ENCODE results near the gene PLN. TPM values are rescaled to one million over a fixed set of nuclear protein-coding genes. Genes with fewer than 3 reads are reported as not detected.

Gene PLN
- total RNA-seq, 1 donor from 2014 or later: 33.9 TPM

GRCh38 chr6:118525913-118526780 is 21.9 kb upstream of the PLN start:
- Histone ChIP-seq H3K36me3 (no peaks in the 10 kb centered on the region), H3K4me1 (peaks cover 5% of the 10 kb centered on the region), H3K4me3 (no peak overlapping the region), H3K27me3 (no peaks in the 10 kb centered on the region), H3K9me3 (no peaks in the 10 kb centered on the region), H3K27ac (no peak overlapping the region)
- no peak for DNase-seq (ENCODE audit: extremely low spot score in 2 of 2)
- intact Hi-C loops (cut with DNase I): no loop called here
- TF ChIP-seq POLR2AphosphoS5 (IDR thresholded peaks at IDR 0.05; ENCODE audit: insufficient read depth in 1 of 2, low read depth in 1 of 2): no peak
- no peak for TF ChIP-seq POLR2A (IDR thresholded peaks at IDR 0.05)
- no peak for TF ChIP-seq CTCF (IDR thresholded peaks at IDR 0.05)

- Histone ChIP-seq H3K4me1 (peaks cover 5% of the 10 kb centered on the region), H3K27ac (no peak overlapping the region), H3K36me3 (no peaks in the 10 kb centered on the region), H3K9me3 (no peaks in the 10 kb centered on the region), H3K4me3 (no peak overlapping the region), H3K27me3 (no peaks in the 10 kb centered on the region)
- TF ChIP-seq POLR2A (IDR thresholded peaks at IDR 0.05) (no peak), POLR2AphosphoS5 (IDR thresholded peaks at IDR 0.05; ENCODE audit: insufficient read depth in 1 of 2, low read depth in 1 of 2) (no peak), CTCF (IDR thresholded peaks at IDR 0.05) (no peak)
- DNase-seq (ENCODE audit: extremely low spot score in 2 of 2): no peak
- intact Hi-C loops (cut with DNase I): no loop called here
These were observed 20.0 kb upstream of the PLN start for GRCh38 chr6:118528129-118528528.

GRCh38 chr6:118529756-118530155 is 18.3 kb upstream of the PLN start:
- DNase-seq (ENCODE audit: extremely low spot score in 2 of 2): no peak
- Histone ChIP-seq H3K27me3 (no peaks in the 10 kb centered on the region), H3K4me1 (peaks cover 5% of the 10 kb centered on the region), H3K36me3 (no peaks in the 10 kb centered on the region), H3K4me3 (no peak overlapping the region), H3K9me3 (no peaks in the 10 kb centered on the region), H3K27ac (no peak overlapping the region)
- intact Hi-C loops (cut with DNase I): no loop called here
- no peak for TF ChIP-seq POLR2AphosphoS5 (IDR thresholded peaks at IDR 0.05; ENCODE audit: insufficient read depth in 1 of 2, low read depth in 1 of 2)

GRCh38 chr6:118530942-118531341 is 17.2 kb upstream of the PLN start:
- peaks cover 5% of the 10 kb centered on the region for H3K4me1 ChIP-seq
- no peaks in the 10 kb centered on the region for H3K9me3 ChIP-seq

GRCh38 chr6:118535176-118535844 is 12.8 kb upstream of the PLN start:
- intact Hi-C loops (cut with DNase I): no loop called here
- no peak overlapping the region for H3K4me3 ChIP-seq

More at GRCh38 chr6:118530942-118531341, 17.2 kb upstream of the PLN start:
- TF ChIP-seq CTCF (IDR thresholded peaks at IDR 0.05): no peak
- no peak for TF ChIP-seq POLR2AphosphoS5 (IDR thresholded peaks at IDR 0.05; ENCODE audit: insufficient read depth in 1 of 2, low read depth in 1 of 2)
- TF ChIP-seq POLR2A (IDR thresholded peaks at IDR 0.05): no peak
- intact Hi-C loops (cut with DNase I): no loop called here
- Histone ChIP-seq H3K36me3 (no peaks in the 10 kb centered on the region), H3K27ac (no peak overlapping the region), H3K27me3 (no peaks in the 10 kb centered on the region), H3K4me3 (no peak overlapping the region)
- no peak for DNase-seq (ENCODE audit: extremely low spot score in 2 of 2)

More at GRCh38 chr6:118535176-118535844, 12.8 kb upstream of the PLN start:
- no peaks in the 10 kb centered on the region for H3K9me3 ChIP-seq
- no peaks in the 10 kb centered on the region for H3K27me3 ChIP-seq
- TF ChIP-seq CTCF (IDR thresholded peaks at IDR 0.05) (no peak), POLR2A (IDR thresholded peaks at IDR 0.05) (no peak)
- H3K36me3 ChIP-seq: no peaks in the 10 kb centered on the region
- H3K4me1 ChIP-seq: peaks cover 7% of the 10 kb centered on the region
- no peak for DNase-seq (ENCODE audit: extremely low spot score in 2 of 2)
- no peak overlapping the region for H3K27ac ChIP-seq

All from vagina (tissue), 2 donors.